GM13976 (cell line): ENCODE data around the gene TM9SF4.

Source experiments
- DNase-seq: peaks from one replicate; pipeline ENCODE4 v3.0.0; 2012; ENCODE audit warnings: low spot score
- in situ Hi-C: fragments of 300-500 bp; cut with MboI; formaldehyde crosslinking; loops from one replicate; pipeline ENCODE4 v1.12.0; 2022; ENCODE audit warnings: low sequenced_read_pairs, mixed read lengths, inconsistent platforms; ENCODE audit not compliant: unreplicated experiment
- TF ChIP-seq, protein P1 (sequence below): IDR thresholded peaks from 2 replicates; pipeline ENCODE4 v1.5.1; 2012; ENCODE audit warnings: borderline replicate concordance, mild to moderate bottlenecking; ENCODE audit not compliant: insufficient read depth; ENCODE audit errors: extremely low read depth, missing control alignments, control extremely low read depth

TM9SF4 gene

DNA sequence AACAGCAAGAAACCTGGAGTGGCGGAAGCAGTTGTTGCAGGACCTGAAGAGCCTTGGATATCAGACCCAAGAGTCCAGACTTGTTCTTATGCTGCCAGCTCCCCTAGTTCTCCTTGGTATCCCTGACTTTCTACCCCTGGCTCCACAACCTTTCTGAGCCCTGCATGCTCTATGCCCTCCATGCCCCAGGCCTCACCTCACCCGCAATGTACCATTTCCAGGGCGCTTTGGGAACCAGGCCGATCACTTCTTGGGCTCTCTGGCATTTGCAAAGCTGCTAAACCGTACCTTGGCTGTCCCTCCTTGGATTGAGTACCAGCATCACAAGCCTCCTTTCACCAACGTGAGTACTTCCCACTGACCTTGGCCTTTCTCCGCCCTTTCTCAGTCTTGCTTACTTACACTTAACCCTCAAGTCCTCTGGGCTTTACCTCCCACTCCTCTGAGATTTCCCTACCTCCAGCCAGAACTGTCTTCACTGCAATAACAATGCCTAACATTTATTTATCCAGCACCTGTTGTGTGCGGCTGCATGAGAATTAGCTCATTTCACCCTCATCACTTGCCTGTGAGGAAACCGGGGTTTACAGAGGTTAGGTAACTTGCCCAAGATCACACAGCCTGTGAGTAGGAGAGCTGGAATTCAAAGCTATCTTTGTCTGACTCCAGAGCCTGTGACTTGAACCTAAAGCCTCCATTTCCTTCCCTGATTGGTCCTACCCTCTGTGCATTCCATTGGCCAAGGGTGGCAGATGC lies 100.5 kb downstream of the TM9SF4 start:
- TF ChIP-seq, protein P1, sequence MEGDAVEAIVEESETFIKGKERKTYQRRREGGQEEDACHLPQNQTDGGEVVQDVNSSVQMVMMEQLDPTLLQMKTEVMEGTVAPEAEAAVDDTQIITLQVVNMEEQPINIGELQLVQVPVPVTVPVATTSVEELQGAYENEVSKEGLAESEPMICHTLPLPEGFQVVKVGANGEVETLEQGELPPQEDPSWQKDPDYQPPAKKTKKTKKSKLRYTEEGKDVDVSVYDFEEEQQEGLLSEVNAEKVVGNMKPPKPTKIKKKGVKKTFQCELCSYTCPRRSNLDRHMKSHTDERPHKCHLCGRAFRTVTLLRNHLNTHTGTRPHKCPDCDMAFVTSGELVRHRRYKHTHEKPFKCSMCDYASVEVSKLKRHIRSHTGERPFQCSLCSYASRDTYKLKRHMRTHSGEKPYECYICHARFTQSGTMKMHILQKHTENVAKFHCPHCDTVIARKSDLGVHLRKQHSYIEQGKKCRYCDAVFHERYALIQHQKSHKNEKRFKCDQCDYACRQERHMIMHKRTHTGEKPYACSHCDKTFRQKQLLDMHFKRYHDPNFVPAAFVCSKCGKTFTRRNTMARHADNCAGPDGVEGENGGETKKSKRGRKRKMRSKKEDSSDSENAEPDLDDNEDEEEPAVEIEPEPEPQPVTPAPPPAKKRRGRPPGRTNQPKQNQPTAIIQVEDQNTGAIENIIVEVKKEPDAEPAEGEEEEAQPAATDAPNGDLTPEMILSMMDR = no peak
- in situ Hi-C loops = no loop called here
- DNase-seq = no peak

DNA sequence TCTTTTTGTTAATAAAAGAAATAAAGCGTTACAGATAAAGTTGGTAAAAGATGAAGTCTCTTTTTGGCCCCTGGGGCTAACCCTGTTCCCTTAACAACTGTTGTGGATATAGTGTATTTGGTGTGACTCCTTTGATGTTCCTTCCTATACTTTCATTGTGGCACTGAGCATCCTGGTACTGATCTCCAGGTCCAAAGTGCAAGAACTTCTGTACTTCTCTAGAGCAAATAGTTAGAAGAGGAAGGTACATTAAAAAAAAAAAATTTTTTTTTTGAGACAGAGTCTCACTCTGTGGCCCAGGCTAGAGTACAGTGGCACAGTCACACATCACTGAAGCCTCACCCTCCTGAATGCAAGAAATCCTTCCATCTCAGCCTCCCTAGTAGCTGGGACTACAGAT lies 104.4 kb downstream of the TM9SF4 start:
- in situ Hi-C loops = no loop called here
- TF ChIP-seq, protein P1 = no peak
- DNase-seq = no peak

GRCh38 chr20:32215147-32215546 lies 105.6 kb downstream of the TM9SF4 start:
- DNase-seq = no peak
- TF ChIP-seq, protein P1 = no peak
- in situ Hi-C loops = no loop called here

DNA sequence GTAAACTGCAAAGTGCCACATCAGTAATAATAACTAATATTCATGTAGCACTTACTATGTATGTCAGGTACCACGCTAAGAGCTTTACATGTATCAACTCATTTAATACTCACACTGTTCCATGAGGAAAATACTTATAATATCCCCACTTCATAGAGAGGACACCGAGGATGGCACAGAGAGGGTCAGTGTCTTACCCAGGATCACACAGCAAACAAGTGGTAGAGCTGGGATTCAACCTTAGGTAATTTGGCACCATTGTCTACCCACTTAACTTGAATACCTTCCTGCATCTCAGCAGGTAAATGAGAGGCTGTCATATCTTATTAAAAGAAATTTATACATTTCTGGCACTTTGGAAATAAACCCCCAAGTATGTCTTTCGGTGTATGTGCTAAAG lies 106.2 kb downstream of the TM9SF4 start:
- TF ChIP-seq, protein P1 = no peak
- in situ Hi-C loops = no loop called here
- DNase-seq = no peak

DNA sequence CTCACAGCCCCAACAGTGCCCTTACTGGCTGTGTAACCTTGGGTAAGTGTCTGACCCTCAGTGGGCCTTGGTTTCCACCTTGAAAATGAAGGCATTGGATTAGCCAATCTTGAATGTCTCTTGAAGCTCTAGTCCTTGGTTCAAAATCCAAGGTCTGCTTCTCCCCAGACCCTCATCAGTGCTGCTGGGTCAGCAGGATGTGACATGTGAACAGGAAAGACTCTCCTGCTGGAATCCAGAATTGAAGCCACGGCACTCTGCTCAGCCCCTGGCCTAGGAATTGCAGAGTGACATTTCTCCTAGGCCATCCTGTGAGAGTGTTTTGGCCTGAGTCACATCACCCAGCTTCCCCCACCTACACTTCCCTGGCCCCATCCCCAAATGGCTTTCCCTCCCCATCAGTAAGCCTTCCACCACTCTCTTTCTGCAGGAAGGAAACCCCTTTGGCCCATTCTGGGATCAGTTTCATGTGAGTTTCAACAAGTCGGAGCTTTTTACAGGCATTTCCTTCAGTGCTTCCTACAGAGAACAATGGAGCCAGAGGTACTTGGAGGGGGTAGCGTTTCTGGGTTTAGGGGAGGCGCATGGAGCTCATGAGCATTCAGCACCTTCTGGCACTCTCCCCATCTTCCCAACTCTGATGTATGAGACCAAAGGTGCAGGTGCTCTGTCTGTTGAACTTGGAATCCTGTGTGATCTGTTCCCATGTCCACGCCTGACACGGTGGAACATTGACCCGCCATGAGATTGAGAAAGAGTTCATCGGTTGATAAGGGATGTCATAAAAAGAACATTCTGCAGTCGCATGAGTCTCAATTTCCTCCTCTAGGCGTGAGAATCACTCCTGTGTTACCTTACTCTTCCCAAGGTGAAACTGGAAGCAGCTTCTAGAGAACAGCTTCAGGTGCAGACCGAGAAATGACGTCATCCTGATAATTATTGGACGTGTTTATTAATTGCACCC lies 106.9 kb downstream of the TM9SF4 start:
- in situ Hi-C loops = no loop called here
- no peak for DNase-seq
- TF ChIP-seq, protein P1 = no peak
